Measurements from ENCODE around the gene BAHCC1.

BAHCC1 gene

DNA sequence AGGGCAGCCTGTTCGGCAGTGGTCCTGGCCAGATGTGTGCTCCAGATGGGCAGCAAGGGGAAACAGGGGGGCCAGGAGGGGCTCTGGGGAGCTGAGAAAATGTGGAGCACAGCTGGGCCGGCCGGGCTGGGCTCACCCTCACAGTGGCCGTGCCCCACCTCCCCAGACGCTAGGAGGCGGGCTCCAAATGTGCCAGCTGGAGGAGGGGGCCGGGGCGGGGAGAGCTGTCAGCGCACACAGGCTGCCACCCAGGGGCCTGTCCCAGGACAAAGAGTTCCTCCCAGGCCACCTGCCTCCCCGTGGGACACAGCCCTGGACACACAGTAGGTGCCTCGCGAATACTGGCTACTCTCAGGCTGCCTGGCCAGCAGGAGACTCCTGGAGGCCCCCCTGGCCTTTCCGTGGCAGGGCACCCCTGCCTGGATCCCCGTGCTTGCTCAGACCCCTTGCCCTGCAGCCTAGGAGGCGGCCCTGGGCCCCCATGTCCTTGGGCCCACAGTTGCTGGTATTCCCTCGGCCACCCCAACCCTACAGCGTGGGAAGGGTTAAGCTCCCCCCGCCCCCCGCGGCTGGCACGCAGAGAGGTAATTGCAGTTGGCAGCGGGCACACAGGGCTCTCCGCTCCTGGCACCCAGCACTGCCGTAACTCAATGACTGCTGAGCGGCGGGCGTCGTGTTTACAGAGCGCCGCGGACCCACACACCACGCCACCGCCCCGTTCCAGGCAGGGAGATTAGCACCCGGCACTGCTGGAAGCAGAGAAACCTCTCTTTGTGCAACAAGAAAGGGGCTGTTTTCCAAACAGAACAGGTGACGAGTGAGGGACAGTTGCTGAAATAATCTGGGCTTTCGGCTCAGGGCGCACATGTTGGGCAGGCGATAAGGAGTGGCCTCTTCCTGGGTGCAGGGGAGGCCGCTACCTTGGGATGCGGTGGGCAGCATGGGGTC lies 32.2 kb downstream of the BAHCC1 start:
- DNase-seq (ENCODE audit: low read depth, low spot score), result peak; percentile 78

DNA sequence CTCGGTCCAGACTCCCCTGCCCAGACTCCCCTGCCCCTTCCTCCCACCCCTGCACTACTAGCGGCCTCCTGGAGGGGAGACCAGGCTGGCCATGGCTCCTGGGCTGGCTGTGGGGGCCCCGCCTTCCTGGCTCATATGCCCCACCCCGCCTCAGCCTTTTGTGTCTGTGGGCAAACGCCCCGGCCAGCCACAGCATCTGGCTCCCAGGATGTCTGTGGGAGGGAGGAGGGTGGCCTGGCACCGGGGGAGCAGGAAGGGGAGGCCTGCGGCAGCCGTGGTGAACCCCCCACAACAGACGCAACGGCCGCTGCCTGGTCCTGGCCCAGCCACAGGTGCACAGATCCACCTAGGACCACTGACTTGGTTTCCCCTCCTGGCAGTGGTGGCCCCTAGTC lies 32.9 kb downstream of the BAHCC1 start:
- peak; percentile 81 for DNase-seq (ENCODE audit: low read depth, low spot score)

DNA sequence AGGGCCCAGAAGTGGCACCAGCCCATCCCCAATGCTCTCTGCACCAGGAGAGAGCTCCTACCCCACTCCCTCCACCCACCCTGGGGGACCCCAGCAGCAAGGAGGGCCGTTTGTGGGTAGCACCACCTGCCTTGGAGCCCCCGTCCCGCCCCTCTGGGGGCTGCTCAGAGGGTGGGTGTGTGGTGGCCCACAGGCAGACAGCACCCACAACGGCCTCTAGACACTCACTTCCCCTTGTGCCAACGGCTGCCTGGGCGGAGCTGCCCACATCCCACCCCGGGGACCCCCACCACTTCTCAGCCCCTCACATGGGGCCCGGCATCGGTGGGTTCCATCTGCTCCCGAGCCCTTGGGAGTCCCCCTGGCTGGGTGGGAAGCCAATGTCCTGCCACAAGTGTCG lies 33.3 kb downstream of the BAHCC1 start:
- DNase-seq (ENCODE audit: low read depth, low spot score), result no peak

GRCh38 chr17:81428948-81429774 lies 33.9 kb downstream of the BAHCC1 start:
- DNase-seq (ENCODE audit: low read depth, low spot score), result peak; percentile 93

- DNase-seq (ENCODE audit: low read depth, low spot score), result peak; percentile 48
These were observed 34.7 kb downstream of the BAHCC1 start for GRCh38 chr17:81429821-81430551.

GRCh38 chr17:81431545-81432482 lies 36.6 kb downstream of the BAHCC1 start:
- no peak for DNase-seq (ENCODE audit: low read depth, low spot score)

DNA sequence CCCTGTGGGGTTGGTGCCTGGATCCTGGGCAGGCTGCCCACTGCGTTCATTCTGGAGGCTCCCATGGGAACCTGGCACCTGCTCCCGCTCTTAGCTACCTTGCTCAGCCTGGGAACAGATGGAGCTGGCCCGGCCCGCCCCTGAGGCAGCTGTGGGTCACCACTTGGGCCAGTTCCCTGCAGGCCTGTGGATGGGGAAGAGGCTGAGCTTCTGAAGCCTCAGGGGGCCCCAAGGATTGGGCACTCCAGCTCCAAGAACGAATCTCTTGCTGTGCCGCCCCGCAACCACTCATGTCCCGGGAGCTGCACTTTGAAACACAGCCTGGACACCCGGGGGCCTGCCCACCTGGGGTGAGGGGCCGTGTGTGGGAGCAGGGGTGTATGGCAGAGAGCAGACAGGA lies 37.7 kb downstream of the BAHCC1 start:
- peak; percentile 71 for DNase-seq (ENCODE audit: low read depth, low spot score)

DNA sequence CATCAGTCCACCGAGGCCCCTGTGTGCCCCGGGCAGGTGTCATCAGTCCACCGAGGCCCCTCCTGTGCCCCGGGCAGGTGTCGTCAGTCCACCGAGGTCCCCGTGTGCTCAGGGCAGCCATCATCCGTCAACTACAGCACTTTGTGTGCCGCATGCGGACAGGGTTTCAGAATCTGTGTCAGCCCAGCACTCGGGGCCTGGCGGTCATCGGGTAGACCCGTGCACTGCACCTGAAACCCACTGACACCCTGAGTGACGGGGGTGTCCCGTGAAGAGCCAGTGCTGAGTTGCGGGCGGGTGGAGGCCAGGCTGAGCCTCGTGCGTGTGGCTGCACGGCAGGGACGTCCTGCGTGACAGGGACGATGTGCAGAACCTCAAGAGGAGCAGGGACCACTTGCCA lies 38.4 kb downstream of the BAHCC1 start:
- no peak for DNase-seq (ENCODE audit: low read depth, low spot score)

DNA sequence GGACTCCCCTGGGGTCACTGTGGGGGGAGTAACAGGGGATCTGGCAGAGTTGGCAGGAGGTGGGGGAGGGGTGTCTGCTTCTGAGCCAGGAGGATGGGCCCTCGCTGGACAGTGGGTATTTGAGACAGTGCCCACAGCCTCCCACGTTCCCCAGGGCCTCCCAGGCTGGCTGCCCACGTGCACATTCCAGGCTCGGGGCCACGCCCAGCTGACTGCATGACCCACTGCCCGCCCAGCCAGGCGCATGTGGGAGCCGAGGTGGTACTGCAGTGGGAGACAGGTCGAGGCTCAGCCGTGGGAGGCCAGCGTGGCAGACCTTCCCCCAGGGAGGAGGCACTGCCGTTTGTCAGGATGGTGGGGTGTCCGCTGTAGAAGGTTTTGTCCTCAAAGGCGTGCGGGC lies 38.8 kb downstream of the BAHCC1 start:
- peak; percentile 64 for DNase-seq (ENCODE audit: low read depth, low spot score)

- no peak for DNase-seq (ENCODE audit: low read depth, low spot score)
These were observed 39.6 kb downstream of the BAHCC1 start for GRCh38 chr17:81434681-81435417.

GRCh38 chr17:81435652-81436293 lies 40.5 kb downstream of the BAHCC1 start:
- no peak for DNase-seq (ENCODE audit: low read depth, low spot score)

DNA sequence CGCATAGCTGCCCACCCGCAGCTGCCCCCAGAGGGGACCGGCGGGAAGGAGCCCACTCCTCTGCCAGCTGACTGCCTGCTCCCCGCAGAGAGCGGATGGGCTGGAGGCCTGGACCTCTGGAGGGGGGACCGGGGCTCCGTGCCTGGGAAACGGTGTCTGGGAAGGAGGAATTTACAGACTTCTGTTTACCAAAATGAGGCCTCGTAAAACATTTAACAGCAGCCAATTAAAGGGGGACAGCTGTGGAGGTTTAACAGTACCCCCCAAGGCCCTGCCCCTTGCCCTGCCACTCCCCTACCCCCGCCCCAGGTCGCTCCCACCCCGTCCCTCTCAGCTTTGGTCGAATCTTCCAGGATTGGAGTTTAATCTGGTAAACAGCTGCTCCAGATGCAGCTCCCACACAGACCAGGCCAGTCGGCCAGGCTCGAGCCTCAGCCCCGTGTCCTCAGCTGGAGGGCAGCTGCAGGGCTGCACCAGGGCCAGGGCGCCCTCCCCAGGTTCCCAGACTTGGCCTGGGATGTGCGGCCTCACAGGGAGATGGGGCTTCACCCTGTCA lies 41.1 kb downstream of the BAHCC1 start:
- no peak for DNase-seq (ENCODE audit: low read depth, low spot score)

- DNase-seq (ENCODE audit: low read depth, low spot score), result no peak
These were observed 42.0 kb downstream of the BAHCC1 start for GRCh38 chr17:81437191-81437651.

GRCh38 chr17:81438007-81438659 lies 42.9 kb downstream of the BAHCC1 start:
- no peak for DNase-seq (ENCODE audit: low read depth, low spot score)

DNA sequence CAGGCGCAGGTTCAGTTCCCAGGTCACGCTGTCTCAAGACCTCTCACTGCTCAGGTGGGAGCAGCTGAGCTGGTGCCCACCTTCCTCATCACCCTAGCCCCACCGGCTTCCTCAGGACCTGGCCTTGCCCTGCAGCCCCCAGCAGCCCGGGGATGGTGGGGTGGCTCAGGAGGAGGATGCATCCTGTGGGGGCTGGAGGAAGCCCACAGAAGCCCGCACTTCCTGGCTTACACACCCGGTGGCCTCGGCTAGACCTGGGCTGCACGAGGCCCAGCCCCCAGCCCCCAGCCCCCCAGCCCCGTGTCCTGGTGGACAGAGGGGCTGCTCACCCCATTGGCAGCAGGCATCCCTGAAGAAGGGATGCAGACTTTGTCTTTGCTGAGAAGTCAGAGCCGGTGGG lies 43.4 kb downstream of the BAHCC1 start:
- DNase-seq (ENCODE audit: low read depth, low spot score), result no peak

GRCh38 chr17:81440051-81440471 lies 44.8 kb downstream of the BAHCC1 start:
- no peak for DNase-seq (ENCODE audit: low read depth, low spot score)

DNA sequence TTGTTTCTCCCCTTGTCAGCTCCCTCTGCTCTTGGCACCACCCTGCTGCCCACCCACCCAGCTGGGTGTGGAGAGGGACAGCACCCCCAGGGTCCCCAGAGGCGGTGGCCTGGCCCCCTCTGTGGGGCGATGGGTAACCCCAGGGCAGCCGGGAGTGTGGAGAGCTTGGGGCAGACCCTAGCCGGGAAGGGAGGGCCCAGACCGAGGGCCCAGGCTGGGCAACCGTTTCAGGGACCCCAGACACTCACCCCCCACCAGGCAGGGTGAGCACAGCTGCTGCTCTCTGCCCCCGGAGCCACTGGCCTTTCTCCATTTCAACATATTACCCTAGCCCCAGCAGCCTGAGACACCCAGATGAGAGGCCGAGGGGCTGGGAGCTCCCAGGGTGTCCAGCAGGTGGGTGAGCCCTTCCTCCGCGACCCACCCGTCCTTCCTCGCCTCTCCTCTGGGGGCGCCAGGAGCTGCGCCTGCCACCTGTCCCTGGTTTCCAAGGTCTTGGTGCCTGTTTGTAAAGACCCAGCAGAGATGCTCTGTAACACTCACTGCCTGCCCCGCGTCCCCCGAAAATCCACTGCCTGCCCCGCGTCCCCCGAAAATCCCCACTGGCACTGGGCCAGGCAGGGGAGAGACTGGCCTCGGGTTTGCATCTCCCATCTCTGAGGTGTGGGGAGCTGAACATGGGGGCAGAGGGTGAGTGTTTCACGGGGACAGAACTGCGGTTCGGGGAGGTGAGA lies 45.4 kb downstream of the BAHCC1 start:
- peak; percentile 50 for DNase-seq (ENCODE audit: low read depth, low spot score)

GRCh38 chr17:81442791-81443190 lies 47.5 kb downstream of the BAHCC1 start:
- no peak for DNase-seq (ENCODE audit: low read depth, low spot score)
